HUES64 (cell line): ENCODE results near the gene TUT4.

Experiments
- H3K27ac ChIP-seq: 2 replicates; pipeline ENCODE4 v1.7.0; 2013; ENCODE audit warnings: low read depth, low read length, inconsistent platforms
- H3K27me3 ChIP-seq: 2 replicates; pipeline ENCODE4 v1.6.1; 2013; ENCODE audit warnings: mild to moderate bottlenecking, low read length; ENCODE audit not compliant: insufficient read depth
- H3K36me3 ChIP-seq: 2 replicates; pipeline ENCODE4 v1.6.1; 2013; ENCODE audit warnings: mild to moderate bottlenecking, low read length; ENCODE audit not compliant: insufficient read depth
- H3K4me1 ChIP-seq: 2 replicates; pipeline ENCODE4 v1.6.1; 2013; ENCODE audit warnings: mild to moderate bottlenecking, low read length, moderate library complexity; ENCODE audit not compliant: insufficient read depth
- H3K4me3 ChIP-seq: 2 replicates; pipeline ENCODE4 v1.5.1; 2013; ENCODE audit warnings: mild to moderate bottlenecking, low read length, moderate library complexity
- H3K9ac ChIP-seq: 2 replicates; pipeline ENCODE4 v1.6.1; 2013; ENCODE audit warnings: mild to moderate bottlenecking, low read depth, low read length
- H3K9me3 ChIP-seq: 2 replicates; pipeline ENCODE4 v1.6.1; 2013; ENCODE audit warnings: low read depth, low read length; ENCODE audit not compliant: insufficient read depth
- WGBS: fragments of 150-250, 120-280 bp; methylation state at CpG from one replicate; pipeline ENCODE4 v1.1.7; 2013; ENCODE audit warnings: missing lambda C conversion rate; 5-methylcytosine and 5-hydroxymethylcytosine counted together

TUT4 gene

GRCh38 chr1:52424813-52425212 lies 128.1 kb downstream of the TUT4 start:
- Histone ChIP-seq H3K27me3 (no peaks in the 10 kb centered on the region), H3K9ac (no peak overlapping the region), H3K4me1 (peaks cover 14% of the 10 kb centered on the region), H3K4me3 (no peak overlapping the region), H3K27ac (no peak overlapping the region), H3K9me3 (no peaks in the 10 kb centered on the region), H3K36me3 (peaks cover 62% of the 10 kb centered on the region)
- WGBS = 84% methylated on average over 1 of the region's 1 CpG

GRCh38 chr1:52424231-52424636 lies 128.7 kb downstream of the TUT4 start:
- H3K36me3 ChIP-seq = peaks cover 61% of the 10 kb centered on the region

GRCh38 chr1:52423771-52424170 lies 129.1 kb downstream of the TUT4 start:
- Histone ChIP-seq H3K27ac (no peak overlapping the region), H3K4me1 (peaks cover 14% of the 10 kb centered on the region), H3K9me3 (no peaks in the 10 kb centered on the region), H3K9ac (no peak overlapping the region), H3K36me3 (peaks cover 61% of the 10 kb centered on the region), H3K27me3 (no peaks in the 10 kb centered on the region), H3K4me3 (no peak overlapping the region)
- 92% methylated on average over 9 of the region's 9 CpGs for WGBS

More at GRCh38 chr1:52424231-52424636, 128.7 kb downstream of the TUT4 start:
- Histone ChIP-seq H3K27ac (no peak overlapping the region), H3K9me3 (no peaks in the 10 kb centered on the region), H3K27me3 (no peaks in the 10 kb centered on the region), H3K4me3 (no peak overlapping the region), H3K9ac (no peak overlapping the region), H3K4me1 (peaks cover 14% of the 10 kb centered on the region)

GRCh38 chr1:52423055-52423454 lies 129.8 kb downstream of the TUT4 start:
- Histone ChIP-seq H3K36me3 (peaks cover 66% of the 10 kb centered on the region), H3K4me3 (no peak overlapping the region), H3K9ac (no peak overlapping the region), H3K27ac (no peak overlapping the region), H3K4me1 (peaks cover 14% of the 10 kb centered on the region), H3K9me3 (no peaks in the 10 kb centered on the region), H3K27me3 (no peaks in the 10 kb centered on the region)
- WGBS = no CpG with 5 or more reads among the region's 2 CpGs

GRCh38 chr1:52420713-52421112 lies 132.2 kb downstream of the TUT4 start:
- 100% methylated on average over 1 of the region's 1 CpG for WGBS
- no peaks in the 10 kb centered on the region for H3K9me3 ChIP-seq
- H3K36me3 ChIP-seq = peaks cover 90% of the 10 kb centered on the region
- no peak overlapping the region for H3K27ac ChIP-seq
- no peaks in the 10 kb centered on the region for H3K27me3 ChIP-seq
- peaks cover 1% of the 10 kb centered on the region; the same call in 1 of the 2 replicates for H3K4me1 ChIP-seq
- H3K4me3 ChIP-seq = no peak overlapping the region
- no peak overlapping the region for H3K9ac ChIP-seq

- no peaks in the 10 kb centered on the region for H3K4me1 ChIP-seq
- no peak overlapping the region for H3K9ac ChIP-seq
- no peaks in the 10 kb centered on the region for H3K27me3 ChIP-seq
- H3K4me3 ChIP-seq = no peak overlapping the region
- WGBS = 100% methylated on average over 2 of the region's 2 CpGs
- H3K36me3 ChIP-seq = peaks cover 95% of the 10 kb centered on the region
- H3K27ac ChIP-seq = no peak overlapping the region
- no peaks in the 10 kb centered on the region for H3K9me3 ChIP-seq
These were observed 136.1 kb downstream of the TUT4 start for GRCh38 chr1:52416811-52417210.

GRCh38 chr1:52414942-52415341 lies 137.9 kb downstream of the TUT4 start:
- Histone ChIP-seq H3K4me3 (no peak overlapping the region), H3K36me3 (peaks cover 93% of the 10 kb centered on the region), H3K27me3 (no peaks in the 10 kb centered on the region)

GRCh38 chr1:52413410-52413989 lies 139.4 kb downstream of the TUT4 start:
- WGBS = 96% methylated on average over 9 of the region's 10 CpGs
- Histone ChIP-seq H3K4me3 (no peak overlapping the region), H3K9me3 (no peaks in the 10 kb centered on the region), H3K9ac (no peak overlapping the region), H3K4me1 (no peaks in the 10 kb centered on the region), H3K36me3 (peaks cover 97% of the 10 kb centered on the region), H3K27ac (no peak overlapping the region), H3K27me3 (no peaks in the 10 kb centered on the region)

More at GRCh38 chr1:52414942-52415341, 137.9 kb downstream of the TUT4 start:
- no peaks in the 10 kb centered on the region for H3K9me3 ChIP-seq
- H3K9ac ChIP-seq = no peak overlapping the region
- no peak overlapping the region for H3K27ac ChIP-seq
- no peaks in the 10 kb centered on the region for H3K4me1 ChIP-seq

- Histone ChIP-seq H3K27ac (peak overlapping the region; percentile 99), H3K9me3 (no peaks in the 10 kb centered on the region), H3K4me1 (peaks cover 11% of the 10 kb centered on the region; the same call in 1 of the 2 replicates), H3K36me3 (peaks cover 57% of the 10 kb centered on the region), H3K4me3 (peak overlapping the region; percentile 96), H3K27me3 (no peaks in the 10 kb centered on the region), H3K9ac (peak overlapping the region; percentile 97)
- 2% methylated on average over 8 of the region's 8 CpGs for WGBS
These were observed 147.9 kb downstream of the TUT4 start for GRCh38 chr1:52404975-52405338.

- H3K36me3 ChIP-seq = peaks cover 56% of the 10 kb centered on the region
- under 1% methylated on average over 57 of the region's 57 CpGs for WGBS
- H3K9ac ChIP-seq = peak within 1 kb of the TSS; percentile 97
- peak within 1 kb of the TSS; percentile 96 for H3K4me3 ChIP-seq
- no peaks in the 10 kb centered on the region for H3K27me3 ChIP-seq
- peaks cover 11% of the 10 kb centered on the region; the same call in 1 of the 2 replicates for H3K4me1 ChIP-seq
- no peaks in the 10 kb centered on the region for H3K9me3 ChIP-seq
- peak within 1 kb of the TSS; percentile 99 for H3K27ac ChIP-seq
These were observed 148.5 kb downstream of the TUT4 start, which contains the start of the genes ORC1 and PRPF38A for GRCh38 chr1:52404116-52404974. ORC1 (minus strand) TSS chr1:52404423; CDS start chr1:52402223, 2,200 bp downstream. PRPF38A (plus strand) TSS chr1:52404602; CDS start chr1:52404750, 148 bp downstream.

GRCh38 chr1:52403566-52404115 lies 149.3 kb downstream of the TUT4 start:
- WGBS = under 1% methylated on average over 16 of the region's 16 CpGs
- peaks cover 11% of the 10 kb centered on the region; the same call in 1 of the 2 replicates for H3K4me1 ChIP-seq
- peak overlapping the region; percentile 96 for H3K4me3 ChIP-seq
- no peaks in the 10 kb centered on the region for H3K9me3 ChIP-seq
- peak overlapping the region; percentile 97 for H3K9ac ChIP-seq
- no peaks in the 10 kb centered on the region for H3K27me3 ChIP-seq
- peak overlapping the region; percentile 99 for H3K27ac ChIP-seq
- peaks cover 52% of the 10 kb centered on the region for H3K36me3 ChIP-seq
